Activated CD4-positive, alpha-beta memory T cell treated with anti-CD3 and anti-CD28 coated beads, Interleukin-2, amount 10 ng/mL, durations not matched to agents 7 days and 5 days (primary cell): Measurements from ENCODE around the gene OR10G2. TPM values are rescaled to one million over a fixed set of nuclear protein-coding genes. Genes with fewer than 3 reads are reported as not detected.
"Not testable (repeated sequence)": the region's sequence is repeated elsewhere in the genome, so short reads cannot be mapped to it uniquely, and the experiment has no call there.

Experiments
- CTCF ChIA-PET: fragments of 350-600 bp; sonication (Branson Sonifier 250); formaldehyde crosslinking; loops from one replicate; lab custom pipeline; 2021; ENCODE audit warnings: antibody characterized with exemption, inconsistent platforms; lab: Charles Lee
- POLR2A ChIA-PET: fragments of 350-600 bp; sonication (Branson Sonifier 250); formaldehyde crosslinking; loops from one replicate; lab custom pipeline; 2021; ENCODE audit warnings: antibody characterized with exemption; lab: Charles Lee
- DNase-seq: peaks from one replicate; pipeline ENCODE4 v3.0.0-alpha.2; 2020
- H3K27ac Mint-ChIP-seq: one replicate; pipeline ENCODE4 v1.8.0; 2021; ENCODE audit warnings: mild to moderate bottlenecking, mixed read lengths
- H3K27me3 Mint-ChIP-seq: one replicate; pipeline ENCODE4 v1.8.0; 2021; ENCODE audit warnings: mixed read lengths
- H3K36me3 Mint-ChIP-seq: one replicate; pipeline ENCODE4 v1.8.0; 2021; ENCODE audit warnings: low read depth, mixed read lengths
- H3K4me1 Mint-ChIP-seq: one replicate; pipeline ENCODE4 v1.8.0; 2021; ENCODE audit warnings: mixed read lengths
- H3K4me3 Mint-ChIP-seq: one replicate; pipeline ENCODE4 v1.8.0; 2021; ENCODE audit warnings: mild to moderate bottlenecking, mixed read lengths
- H3K9me3 Mint-ChIP-seq: one replicate; pipeline ENCODE4 v1.8.0; 2021; ENCODE audit warnings: mixed read lengths
- total RNA-seq, 2 experiments: library from RNA; stranded (reverse); gene quantifications; one replicate each; pipeline ENCODE4 v1.2.3, GENCODE V29; 2021

OR10G2 gene
- total RNA-seq, 2 experiments from 2014 or later = not detected

DNA sequence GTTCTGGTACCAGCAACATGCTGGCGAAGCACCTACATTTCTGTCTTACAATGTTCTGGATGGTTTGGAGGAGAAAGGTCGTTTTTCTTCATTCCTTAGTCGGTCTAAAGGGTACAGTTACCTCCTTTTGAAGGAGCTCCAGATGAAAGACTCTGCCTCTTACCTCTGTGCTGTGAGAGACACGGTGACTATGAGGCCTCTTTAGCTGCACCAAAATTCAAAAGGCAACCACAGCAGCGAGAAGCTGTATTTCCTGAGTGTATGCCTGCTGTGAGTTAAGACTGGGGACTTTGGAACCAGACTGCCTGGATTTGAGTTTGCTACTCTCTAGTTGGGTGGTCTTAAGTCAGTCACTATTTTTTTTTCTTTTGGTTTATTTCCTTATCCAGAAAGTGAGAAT, 8.7 kb upstream of the OR10G2 start:
- H3K36me3 Mint-ChIP-seq = no peaks in the 10 kb centered on the region
- H3K4me3 Mint-ChIP-seq = peak overlapping the region; percentile 27
- peaks cover 10% of the 10 kb centered on the region for H3K27me3 Mint-ChIP-seq
- H3K4me1 Mint-ChIP-seq = no peaks in the 10 kb centered on the region
- POLR2A ChIA-PET = interaction anchor here (1.0 kb wide), 2 partner anchors 876 to 924 kb away, joined by 3 read pairs; no protein-coding TSS in a partner anchor
- no peak for DNase-seq
- H3K9me3 Mint-ChIP-seq = no peaks in the 10 kb centered on the region
- CTCF ChIA-PET = no interaction called here
- peak overlapping the region; percentile 21 for H3K27ac Mint-ChIP-seq

DNA sequence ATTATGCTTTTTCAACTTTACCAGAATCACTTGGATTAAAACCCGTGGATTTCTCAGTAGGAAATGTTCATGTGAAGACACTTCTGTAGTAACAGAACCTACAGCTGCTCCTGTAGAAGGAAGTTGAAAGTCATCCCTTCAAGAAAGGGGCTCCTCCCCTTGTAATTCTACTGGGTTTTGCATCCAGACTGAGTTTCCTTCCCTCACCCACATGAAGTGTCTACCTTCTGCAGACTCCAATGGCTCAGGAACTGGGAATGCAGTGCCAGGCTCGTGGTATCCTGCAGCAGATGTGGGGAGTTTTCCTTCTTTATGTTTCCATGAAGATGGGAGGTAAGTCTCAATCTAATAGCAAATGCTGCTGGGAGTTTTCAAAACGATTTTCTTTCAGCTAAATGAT, 7.9 kb upstream of the OR10G2 start:
- H3K36me3 Mint-ChIP-seq = no peaks in the 10 kb centered on the region
- H3K27ac Mint-ChIP-seq = no peak overlapping the region
- H3K4me3 Mint-ChIP-seq = peak overlapping the region; percentile 31
- no peaks in the 10 kb centered on the region for H3K4me1 Mint-ChIP-seq
- ChIA-PET CTCF (no interaction called here), POLR2A (interaction anchor here (1.0 kb wide), 2 partner anchors 876 to 925 kb away, joined by 3 read pairs; no protein-coding TSS in a partner anchor)
- H3K27me3 Mint-ChIP-seq = peaks cover 7% of the 10 kb centered on the region
- H3K9me3 Mint-ChIP-seq = no peaks in the 10 kb centered on the region
- no peak for DNase-seq

DNA sequence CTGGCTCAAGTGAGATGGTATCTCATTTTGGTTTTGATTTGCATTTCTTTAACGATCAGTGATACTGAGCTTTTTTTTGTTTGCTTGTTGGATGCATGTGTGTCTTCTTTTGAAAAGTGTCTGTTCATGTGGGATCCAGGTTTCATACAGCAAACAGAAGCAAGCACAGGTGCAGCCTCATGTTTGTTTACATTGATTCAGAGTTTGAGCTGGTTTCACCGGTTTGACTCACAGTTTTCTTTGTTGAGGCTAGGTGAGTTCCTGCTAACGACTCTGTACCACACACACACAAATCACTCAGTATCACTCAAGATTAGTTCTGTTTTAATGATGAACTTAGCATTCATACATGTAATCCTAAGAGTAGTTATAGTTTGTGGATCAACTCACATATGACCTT, 3.7 kb downstream of the OR10G2 start:
- POLR2A ChIA-PET = no interaction called here
- CTCF ChIA-PET = no interaction called here
- Mint-ChIP-seq H3K9me3 (peaks cover 4% of the 10 kb centered on the region), H3K4me1 (no peaks in the 10 kb centered on the region), H3K27me3 (peaks cover 10% of the 10 kb centered on the region), H3K27ac (no peak overlapping the region), H3K4me3 (no peak overlapping the region), H3K36me3 (no peaks in the 10 kb centered on the region)
- DNase-seq = no peak

DNA sequence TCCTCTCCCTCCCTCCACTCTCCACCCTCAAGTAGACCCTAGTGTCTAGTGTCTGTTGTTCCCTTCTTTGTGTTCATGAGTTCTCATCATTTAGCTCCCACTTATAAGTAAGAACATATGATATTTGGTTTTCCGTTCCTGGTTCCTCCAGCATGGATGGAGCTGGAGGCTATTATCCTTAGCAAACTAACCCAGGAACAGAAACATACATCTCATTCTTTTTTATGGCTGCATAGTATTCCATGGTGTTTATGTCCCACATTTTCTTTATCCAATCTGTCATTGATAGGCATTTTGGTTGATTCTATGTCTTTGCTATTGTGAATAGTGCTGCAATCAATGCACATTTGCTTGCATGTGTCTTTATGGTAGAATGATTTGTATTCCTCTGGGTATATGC, 4.2 kb downstream of the OR10G2 start:
- H3K9me3 Mint-ChIP-seq, CTCF ChIA-PET, H3K36me3 Mint-ChIP-seq, H3K27ac Mint-ChIP-seq, H3K4me1 Mint-ChIP-seq, H3K4me3 Mint-ChIP-seq, POLR2A ChIA-PET, DNase-seq: not testable (repeated sequence)
- peaks cover 11% of the 10 kb centered on the region for H3K27me3 Mint-ChIP-seq

DNA sequence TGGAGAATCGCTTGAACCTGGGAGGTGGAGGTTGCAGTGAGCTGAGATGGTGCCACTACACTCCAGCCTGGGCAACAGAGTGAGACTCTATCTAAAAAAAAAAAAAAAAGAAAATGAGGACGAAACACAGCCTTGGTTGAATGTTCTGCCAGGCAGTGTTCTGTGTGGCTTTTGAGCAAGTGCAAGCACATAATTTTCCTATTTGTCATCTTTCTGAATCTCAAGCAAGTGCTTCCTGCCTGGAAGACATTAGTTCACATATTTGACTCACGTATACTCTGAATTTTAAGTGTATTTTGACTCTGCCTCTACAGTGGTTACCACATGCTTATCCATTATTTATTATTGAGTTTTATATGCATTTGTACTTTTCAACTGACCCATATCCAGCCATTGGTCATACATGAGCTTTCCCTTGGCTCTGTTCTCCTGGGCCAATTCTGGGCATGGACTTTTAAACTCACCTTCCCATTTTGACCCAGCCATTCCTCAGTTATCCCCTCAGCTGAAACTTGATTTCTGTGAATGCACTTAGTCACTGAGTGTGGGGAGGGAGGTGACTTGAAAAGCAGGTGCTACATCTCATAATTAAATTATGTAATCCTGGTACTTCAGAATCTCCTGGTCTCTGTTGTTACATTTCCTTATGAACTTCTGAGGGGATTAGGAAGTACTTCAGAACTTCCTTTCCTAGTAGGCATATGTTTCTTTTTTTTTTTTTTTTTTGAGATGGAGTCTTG, 8.1 kb downstream of the OR10G2 start:
- POLR2A ChIA-PET = no interaction called here

DNA sequence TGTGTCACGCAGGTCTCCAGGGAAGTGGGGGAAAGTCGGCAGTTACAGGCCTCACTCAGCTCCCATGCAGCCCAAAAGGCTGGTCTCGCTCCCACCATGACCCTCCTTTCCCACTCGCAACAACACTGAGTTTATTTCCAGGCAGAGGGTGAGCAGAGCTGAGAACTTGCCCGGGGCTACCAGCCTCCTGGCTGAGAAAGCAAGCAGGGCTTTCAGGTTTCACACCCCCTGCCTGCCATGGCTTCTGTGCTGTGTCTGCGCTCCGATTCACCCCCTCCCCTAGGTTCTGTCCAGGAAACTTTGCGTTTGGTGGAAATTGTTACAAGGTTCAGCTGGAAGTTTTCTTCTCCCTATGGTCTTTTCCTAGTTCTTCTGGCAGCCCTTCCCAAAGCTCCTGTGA, 17.1 kb downstream of the OR10G2 start:
- no peak overlapping the region for H3K27ac Mint-ChIP-seq
- CTCF ChIA-PET = no interaction called here
- no peaks in the 10 kb centered on the region for H3K36me3 Mint-ChIP-seq
- H3K9me3 Mint-ChIP-seq = no peaks in the 10 kb centered on the region
- no peaks in the 10 kb centered on the region for H3K4me1 Mint-ChIP-seq
- POLR2A ChIA-PET = no interaction called here
- H3K4me3 Mint-ChIP-seq = no peak overlapping the region
- peaks cover 17% of the 10 kb centered on the region for H3K27me3 Mint-ChIP-seq
- DNase-seq = no peak

More for the DNA sequence above, 8.1 kb downstream of the OR10G2 start:
- H3K4me1 Mint-ChIP-seq = no peaks in the 10 kb centered on the region
- H3K4me3 Mint-ChIP-seq = no peak overlapping the region
- CTCF ChIA-PET = no interaction called here
- H3K27ac Mint-ChIP-seq = no peak overlapping the region
- peaks cover 4% of the 10 kb centered on the region for H3K9me3 Mint-ChIP-seq
- H3K36me3 Mint-ChIP-seq = no peaks in the 10 kb centered on the region
- peaks cover 19% of the 10 kb centered on the region for H3K27me3 Mint-ChIP-seq
- DNase-seq = no peak

DNA sequence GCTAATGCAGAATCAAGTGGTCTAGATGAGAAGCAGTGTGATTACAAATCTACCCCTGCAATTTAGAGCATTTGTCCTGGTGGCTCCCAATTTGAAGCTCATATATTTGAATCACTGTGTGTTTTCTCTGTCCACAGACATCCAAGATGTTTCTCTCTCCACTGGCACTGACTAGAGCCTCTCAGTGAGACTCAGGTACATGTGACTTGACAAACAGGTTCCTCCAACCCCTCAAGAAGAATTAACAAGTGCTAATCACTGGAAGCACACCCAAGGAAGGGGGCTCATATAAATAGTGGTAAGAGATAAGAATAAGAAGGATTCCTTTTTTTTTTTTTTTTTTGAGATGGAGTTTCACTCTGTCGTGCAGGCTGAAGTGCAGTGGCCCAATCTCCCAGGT, 20.5 kb downstream of the OR10G2 start:
- no peak for DNase-seq
- Mint-ChIP-seq H3K27ac (no peak overlapping the region), H3K27me3 (peaks cover 6% of the 10 kb centered on the region), H3K4me3 (no peak overlapping the region), H3K36me3 (no peaks in the 10 kb centered on the region), H3K9me3 (no peaks in the 10 kb centered on the region), H3K4me1 (no peaks in the 10 kb centered on the region)
- CTCF ChIA-PET = no interaction called here
- POLR2A ChIA-PET = no interaction called here

DNA sequence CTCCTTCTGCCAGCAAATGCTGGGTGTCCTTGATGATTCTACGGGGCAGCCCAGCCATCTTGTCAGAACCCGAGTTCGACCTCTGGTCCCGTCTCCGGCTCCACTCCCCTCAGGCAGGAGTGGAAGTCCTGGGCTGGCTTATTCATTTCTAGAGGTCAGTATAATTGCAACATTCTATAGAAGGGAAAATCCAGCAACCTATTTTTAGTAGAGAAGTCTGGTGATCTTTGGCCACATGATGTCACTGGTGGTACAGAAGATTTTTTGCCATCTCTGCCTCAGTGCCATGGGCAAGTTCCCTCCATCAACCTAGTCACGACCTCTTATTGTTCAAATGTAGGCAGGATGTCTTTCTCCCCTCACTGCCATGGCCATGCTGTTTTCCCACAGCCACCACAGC, 22.4 kb downstream of the OR10G2 start:
- H3K36me3 Mint-ChIP-seq = no peaks in the 10 kb centered on the region
- no peaks in the 10 kb centered on the region for H3K4me1 Mint-ChIP-seq
- H3K4me3 Mint-ChIP-seq = no peak overlapping the region
- DNase-seq = no peak
- H3K9me3 Mint-ChIP-seq = no peaks in the 10 kb centered on the region
- H3K27ac Mint-ChIP-seq = no peak overlapping the region
- ChIA-PET CTCF (no interaction called here), POLR2A (no interaction called here)
- peaks cover 12% of the 10 kb centered on the region for H3K27me3 Mint-ChIP-seq

DNA sequence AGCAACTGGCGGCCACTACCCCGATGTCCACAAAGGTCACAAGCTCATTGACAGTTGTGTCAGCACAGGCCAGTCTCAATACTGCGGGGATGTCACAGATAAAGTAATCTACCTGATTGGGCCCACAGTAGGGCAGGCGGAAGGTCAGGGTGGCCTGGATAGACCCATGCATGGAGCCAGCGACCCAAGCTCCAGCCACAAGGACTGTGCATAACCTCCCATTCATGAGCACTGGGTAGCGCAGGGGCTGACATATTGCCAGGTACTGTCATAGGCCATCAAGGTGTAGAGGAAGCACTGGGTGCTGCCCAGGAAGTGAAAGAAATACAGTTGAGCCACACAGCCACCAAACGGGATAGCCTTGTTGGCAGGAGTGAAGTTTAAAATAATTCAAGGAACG, 32.6 kb downstream of the OR10G2 start:
- H3K9me3 Mint-ChIP-seq, DNase-seq, H3K27me3 Mint-ChIP-seq, H3K4me1 Mint-ChIP-seq, H3K27ac Mint-ChIP-seq, H3K36me3 Mint-ChIP-seq, CTCF ChIA-PET, H3K4me3 Mint-ChIP-seq, POLR2A ChIA-PET: not testable (repeated sequence)

DNA sequence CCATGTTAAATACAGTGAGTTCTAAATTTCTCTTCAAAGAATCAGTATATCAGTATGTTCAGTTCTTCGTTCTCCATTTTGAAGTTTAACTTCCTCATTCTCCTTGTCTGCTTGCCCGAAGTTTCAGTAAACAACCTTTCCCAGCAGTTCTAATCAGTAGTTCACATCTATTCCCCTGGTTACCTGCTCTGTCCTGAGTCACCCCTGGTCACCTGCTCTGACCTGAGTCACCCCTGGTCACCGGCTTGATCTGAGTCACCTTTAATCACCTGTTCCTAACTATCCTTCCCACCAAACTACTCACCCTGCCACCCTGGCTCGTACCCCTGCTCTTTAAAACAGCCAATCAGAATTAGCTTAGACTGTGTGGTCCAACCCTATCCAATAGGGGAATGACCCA, 45.4 kb downstream of the OR10G2 start:
- H3K4me3 Mint-ChIP-seq = no peak overlapping the region
- ChIA-PET POLR2A (no interaction called here), CTCF (no interaction called here)
- no peaks in the 10 kb centered on the region for H3K4me1 Mint-ChIP-seq
- peaks cover 28% of the 10 kb centered on the region for H3K27me3 Mint-ChIP-seq
- no peak for DNase-seq
- no peaks in the 10 kb centered on the region for H3K36me3 Mint-ChIP-seq
- peaks cover 11% of the 10 kb centered on the region for H3K9me3 Mint-ChIP-seq
- no peak overlapping the region for H3K27ac Mint-ChIP-seq

Other genes starting within 250 kb of the OR10G2 start
- 100 to 1,000 TPM; 108 to 112 TPM for gene CHD8, start 178.8 kb downstream of the OR10G2 start, total RNA-seq
- gene RAB2B, start 158.0 kb downstream of the OR10G2 start, total RNA-seq = 10 to 100 TPM; 27.6 to 29.0 TPM
- 10 to 100 TPM; 82.1 to 85.6 TPM for gene TOX4, start 157.7 kb downstream of the OR10G2 start, total RNA-seq
- gene METTL3, start 123.6 kb downstream of the OR10G2 start, total RNA-seq = 10 to 100 TPM; 75.6 to 77.6 TPM
- gene SALL2, start 108.6 kb downstream of the OR10G2 start, total RNA-seq = 1 to 10 TPM; 1.5 to 1.8 TPM
- not detected for gene OR10G3, start 54.9 kb downstream of the OR10G2 start, total RNA-seq
- gene OR4E2, start 18.9 kb upstream of the OR10G2 start, total RNA-seq = under 1 TPM in 1 of 2 experiments, not detected in 1; 0.25 TPM
- under 1 TPM; 0.05 to 0.15 TPM for gene OR4E1, start 38.9 kb upstream of the OR10G2 start, total RNA-seq